Renal cortical epithelial cell (primary cell): ENCODE data around the gene CASQ1. TPM values are rescaled to one million over a fixed set of nuclear protein-coding genes. Genes with fewer than 3 reads are reported as not detected.

ENCODE experiments used
- DNase-seq: peaks from one replicate; pipeline ENCODE4 v3.0.0-alpha.2; 2011; ENCODE audit warnings: low read depth
- total RNA-seq: library from RNA; depleted of rRNA; stranded (reverse); fragments of >200 nt; gene quantifications from 2 replicates; pipeline ENCODE4 v1.2.3, GENCODE V29; 2014

CASQ1 gene
- total RNA-seq, 1 donor from 2014 or later, result not detected

DNA sequence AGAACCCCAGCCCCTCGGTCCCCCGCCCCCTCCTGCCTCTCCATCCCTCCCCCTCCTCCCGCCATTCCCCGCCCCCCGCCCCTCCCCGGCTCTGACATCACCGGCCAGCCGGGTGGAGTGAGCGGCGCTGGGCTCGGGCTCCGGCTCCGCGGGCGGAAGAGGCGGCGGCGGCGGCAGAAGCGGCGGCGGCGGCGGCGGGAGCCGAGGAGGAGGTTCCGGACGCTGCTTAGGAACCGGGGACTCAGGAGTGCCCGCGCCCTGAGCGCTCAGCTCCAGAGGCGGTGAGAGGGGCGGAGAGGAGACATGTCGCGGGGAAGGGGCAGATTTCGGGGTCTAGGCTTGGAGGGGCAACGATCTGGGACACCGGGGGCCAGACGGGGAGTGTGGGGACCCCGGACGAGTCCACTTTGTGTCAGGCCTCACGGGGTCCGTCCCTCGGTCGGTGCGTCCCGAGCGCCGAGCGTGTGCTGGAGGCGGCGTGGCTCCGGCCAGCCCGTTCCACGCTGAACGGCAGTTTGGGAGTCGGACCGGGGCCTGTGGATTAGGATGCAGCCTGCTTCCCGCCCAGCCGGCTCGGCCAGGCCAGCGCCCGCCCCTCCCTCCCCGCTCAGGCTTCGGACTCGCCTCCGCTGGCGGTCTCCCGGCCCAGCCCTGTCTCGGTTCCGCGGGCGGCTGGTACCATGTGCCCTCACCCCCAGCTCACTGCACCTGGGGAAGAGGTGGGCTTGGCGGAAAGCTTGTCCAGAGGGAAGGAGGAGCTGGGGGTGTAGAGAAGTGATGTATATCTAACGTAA is 15.1 kb downstream of the CASQ1 start, which contains the start of gene PEA15:
Gene PEA15, plus strand, starts transcription at position 143 of the 794 bp plus-strand sequence. CDS start 6,161 bp downstream, outside the sequence.
- DNase-seq, result no peak

DNA sequence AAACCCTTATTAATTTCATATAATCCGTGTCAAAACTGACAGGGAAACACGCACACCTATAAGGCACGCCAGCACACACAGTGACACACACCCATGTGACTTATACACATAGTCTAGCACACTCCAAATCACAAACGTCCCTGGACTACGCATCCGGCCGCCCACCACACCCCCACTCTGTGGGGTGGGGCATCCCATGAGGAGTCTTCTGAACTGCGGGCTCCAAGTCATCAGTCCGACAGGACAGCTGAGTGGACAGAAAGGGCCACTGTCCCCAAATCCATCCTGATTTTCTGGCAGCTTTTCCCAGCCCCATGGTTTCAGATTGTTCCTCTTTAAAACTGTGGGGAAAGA is 15.6 kb downstream of the CASQ1 start:
- DNase-seq, result peak; percentile 51

DNA sequence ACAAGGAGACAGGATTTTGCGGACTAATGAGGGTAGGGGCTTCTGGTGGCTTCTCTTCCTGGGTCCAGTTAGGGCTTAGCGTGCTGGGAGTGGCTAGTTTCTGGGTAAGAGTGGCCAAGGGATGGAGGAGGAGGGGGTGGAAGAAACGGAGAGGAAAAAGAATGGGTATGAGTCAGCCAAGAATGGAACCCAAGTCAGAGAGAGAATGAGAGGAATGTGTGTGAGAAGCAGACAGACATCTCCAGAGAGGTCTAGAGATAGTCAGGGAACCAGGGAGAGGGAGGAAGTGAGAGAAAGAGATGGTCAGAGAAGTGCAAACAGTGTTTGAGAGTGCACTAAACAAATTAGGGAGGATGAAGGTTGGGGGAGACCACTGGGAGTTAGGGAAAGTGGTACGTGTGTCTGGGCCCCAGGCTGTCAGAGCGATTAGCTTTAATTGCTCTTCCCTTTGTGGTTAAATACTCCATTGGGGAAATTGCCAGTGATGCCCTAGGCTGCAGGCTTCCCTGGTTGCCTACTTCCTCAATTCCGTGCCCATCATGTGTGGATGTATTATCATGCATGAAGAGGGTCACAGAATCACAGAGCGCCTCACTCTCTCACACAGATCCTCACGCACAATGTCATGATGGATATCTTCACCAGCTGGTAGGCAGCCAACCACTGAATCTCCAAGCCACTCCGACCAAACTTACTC is 16.2 kb downstream of the CASQ1 start:
- peak; percentile 90 for DNase-seq

DNA sequence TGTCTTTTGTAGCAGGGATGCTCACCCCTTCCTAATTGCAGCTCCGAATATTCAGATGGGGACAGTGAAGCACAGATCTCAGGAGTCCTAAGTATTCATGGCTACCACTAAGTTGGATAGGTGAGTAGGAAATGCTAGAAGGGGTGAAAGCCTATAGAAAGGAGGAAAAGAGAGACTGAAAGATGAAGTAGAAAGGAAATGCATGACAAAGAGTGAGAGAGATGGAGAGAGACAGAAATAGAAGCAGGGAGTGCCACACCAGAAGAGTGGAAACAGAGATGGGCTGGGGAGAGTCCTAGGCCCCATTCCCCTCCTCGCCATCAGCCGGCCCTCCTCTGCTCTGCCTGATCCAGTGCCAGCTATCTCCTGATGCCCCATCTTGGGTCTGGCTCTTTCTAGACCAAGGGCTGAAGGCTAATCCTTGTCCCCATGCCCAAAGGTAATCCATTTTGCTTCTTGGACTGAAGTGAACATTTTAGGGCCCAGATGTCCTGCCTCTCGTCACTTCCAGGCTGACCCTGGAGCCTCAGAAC is 16.8 kb downstream of the CASQ1 start:
- DNase-seq, result no peak

DNA sequence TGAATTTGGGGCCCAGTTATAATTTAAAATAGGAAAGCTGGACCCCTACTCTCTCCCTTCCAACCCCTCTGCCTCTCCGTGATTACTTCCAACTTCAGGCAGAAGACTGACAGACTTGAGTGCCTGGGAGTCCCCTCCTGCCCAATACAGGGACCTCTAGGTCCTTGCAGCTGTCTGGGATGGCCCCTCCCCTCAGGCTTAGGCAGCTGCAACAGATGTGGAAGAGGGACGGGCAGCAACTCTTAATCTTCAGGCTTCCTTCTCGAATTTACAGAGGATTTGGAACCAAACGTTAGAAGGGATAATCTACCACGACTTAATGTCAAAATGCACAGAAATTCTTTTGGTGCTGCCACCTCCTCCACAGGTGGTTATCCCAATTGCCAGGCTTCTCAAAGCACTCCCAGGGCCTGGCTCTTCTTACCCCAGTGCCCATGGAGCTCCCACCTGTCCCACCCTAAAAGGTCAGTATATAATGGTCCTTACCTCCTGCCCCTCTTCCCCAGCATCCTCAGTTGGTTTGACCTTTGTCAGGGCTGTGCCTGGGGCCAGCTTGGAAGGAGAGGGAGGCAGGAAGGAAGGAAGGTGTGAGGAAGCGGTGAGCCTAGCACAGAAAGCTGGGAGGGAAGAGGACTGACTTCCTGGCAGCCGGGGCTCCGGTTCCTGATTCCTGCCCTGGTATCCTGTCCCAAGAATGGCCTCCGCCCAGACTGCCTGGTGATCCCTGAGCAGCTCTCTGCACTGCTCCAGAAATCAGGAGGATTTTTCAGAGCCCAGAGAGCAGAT is 17.6 kb downstream of the CASQ1 start:
- DNase-seq, result no peak

DNA sequence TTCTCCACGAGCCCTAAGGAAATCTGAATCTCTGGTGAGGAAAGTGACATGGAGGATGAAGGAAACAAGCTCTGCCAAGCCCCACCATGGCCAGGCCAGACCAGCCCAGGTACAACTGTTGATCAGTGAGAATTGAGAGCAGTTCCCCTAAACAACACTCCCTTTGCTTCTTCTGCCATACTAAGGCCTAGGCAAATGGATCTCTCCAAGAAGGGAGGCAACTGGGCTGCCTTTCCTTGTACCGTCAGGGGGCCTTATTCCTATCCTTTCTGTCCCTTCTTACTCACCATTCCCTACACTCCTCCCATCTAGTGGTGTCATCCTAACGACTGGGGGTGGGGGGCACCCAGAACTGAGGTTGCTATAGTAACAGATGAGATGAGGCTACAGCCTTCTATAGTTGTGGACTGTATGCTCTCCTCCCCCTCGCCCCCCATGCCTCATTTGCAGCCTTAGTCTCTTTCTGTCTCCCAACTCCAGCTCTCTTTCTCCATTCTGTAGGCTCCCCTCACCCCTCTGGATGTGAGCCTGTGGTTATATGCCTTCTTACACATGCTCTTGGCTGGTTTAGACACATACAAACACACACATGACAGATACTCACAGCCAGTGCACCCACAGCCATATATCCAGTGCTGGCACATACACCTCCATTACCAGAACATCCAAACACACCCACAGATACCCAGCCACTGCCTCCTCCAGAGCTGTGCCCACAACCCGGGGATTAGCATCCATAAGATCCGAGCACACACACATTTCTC is 18.4 kb downstream of the CASQ1 start:
- no peak for DNase-seq

DNA sequence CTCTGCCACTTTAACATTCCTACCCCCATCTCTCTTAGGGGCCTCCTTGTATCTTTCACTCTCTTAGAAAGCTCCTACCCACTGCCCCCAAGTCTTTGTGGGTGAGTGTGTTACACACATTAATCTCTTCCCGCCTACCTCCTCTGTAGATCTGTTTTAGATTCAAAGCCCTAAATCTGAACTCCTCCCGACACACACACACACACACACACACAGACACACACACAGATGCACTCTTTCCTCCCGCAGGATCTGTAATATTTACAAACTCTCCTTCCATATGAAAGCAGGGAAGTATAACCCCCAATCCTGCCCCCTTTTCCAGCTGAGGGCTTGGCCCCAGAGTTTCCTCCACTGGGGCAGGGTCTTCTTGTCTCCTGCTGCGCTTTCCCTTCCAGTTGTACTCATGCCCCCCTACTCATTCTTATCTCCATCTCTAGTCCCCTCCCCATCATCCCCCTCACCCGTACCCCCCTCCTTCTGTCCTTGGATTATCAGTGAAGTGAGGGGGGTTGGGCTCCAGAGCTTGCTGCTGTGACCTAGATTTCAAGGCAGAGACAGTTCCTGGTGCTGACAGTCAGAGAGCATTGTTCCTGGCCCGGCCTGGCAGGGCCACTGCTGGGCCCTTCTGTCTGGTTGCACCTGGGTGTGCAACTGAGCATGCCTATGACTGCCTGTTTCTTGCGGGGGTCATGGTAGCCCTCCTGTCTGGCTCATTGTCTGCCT is 19.1 kb downstream of the CASQ1 start:
- no peak for DNase-seq

DNA sequence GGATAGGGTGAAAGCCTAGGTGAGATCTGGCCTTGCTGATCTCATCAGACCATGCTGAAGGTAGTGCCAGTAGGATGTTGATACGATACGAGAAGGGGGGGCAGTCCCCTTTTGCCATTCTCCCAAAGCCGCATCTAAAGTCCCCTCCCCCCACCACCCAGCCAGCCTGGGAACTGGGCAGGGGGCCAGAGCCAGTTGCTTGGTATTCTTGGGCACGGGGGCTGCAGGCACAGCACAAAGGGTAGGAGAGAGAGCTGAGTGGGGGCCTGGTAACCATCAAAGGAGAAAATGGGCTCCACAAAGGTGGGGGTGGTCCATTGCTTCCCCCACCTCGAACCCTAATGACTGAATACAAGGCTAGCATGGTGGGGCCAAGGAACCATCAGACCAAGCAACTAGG is 20.2 kb downstream of the CASQ1 start:
- DNase-seq, result no peak

DNA sequence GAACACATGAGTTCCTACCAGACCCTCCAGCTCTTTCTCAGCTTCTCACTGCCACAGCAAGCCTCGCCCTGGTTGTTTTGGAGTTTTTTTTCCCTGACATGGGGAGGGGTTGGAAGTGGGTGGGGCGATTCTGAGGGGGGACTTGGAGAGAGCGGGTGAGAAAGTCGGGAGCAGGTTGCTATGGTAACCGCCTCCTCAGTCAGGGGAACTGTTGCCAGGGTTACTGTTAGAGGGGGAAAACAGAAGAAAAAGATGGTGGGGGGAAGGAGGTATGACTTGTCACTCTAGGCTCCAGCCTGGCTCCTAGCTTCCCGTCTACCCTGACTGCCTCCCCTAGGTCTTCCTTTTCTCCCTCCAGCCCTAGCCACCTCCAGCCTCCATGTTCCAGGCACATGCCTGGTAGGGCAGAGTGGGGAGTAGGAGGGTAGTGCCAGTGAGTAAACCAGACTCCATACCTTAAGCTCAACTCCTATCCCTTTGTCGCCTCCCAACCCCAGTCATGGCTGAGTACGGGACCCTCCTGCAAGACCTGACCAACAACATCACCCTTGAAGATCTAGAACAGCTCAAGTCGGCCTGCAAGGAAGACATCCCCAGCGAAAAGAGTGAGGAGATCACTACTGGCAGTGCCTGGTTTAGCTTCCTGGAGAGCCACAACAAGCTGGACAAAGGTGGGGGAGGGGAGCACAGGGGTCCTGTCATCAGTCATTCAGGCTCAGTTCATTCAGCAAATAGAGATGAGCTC is 20.8 kb downstream of the CASQ1 start:
- no peak for DNase-seq

DNA sequence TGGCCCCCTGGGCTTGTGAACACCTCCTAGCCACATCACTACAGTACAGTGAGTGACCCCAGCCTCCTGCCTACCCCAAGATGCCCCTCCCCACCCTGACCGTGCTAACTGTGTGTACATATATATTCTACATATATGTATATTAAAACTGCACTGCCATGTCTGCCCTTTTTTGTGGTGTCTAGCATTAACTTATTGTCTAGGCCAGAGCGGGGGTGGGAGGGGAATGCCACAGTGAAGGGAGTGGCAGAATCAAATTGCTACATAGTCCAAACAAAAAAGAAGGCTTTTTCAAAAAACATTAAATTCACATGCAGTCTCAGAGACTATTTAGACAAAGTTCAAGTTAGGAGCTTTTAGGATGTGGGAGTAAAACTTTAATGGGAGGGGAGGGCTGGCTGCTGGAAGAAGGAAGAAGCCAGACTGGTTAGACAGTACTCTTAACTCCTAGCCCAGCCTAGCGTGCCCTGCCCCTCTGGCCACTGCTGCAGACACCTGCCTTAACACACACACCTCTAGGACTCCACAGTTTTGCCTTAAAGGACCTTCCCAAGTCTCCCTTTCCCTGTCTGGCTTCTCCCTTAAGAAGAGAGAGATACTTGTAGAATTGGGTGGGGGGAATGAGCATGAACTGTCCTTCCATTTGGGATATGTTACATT is 24.2 kb downstream of the CASQ1 start:
- no peak for DNase-seq

DNA sequence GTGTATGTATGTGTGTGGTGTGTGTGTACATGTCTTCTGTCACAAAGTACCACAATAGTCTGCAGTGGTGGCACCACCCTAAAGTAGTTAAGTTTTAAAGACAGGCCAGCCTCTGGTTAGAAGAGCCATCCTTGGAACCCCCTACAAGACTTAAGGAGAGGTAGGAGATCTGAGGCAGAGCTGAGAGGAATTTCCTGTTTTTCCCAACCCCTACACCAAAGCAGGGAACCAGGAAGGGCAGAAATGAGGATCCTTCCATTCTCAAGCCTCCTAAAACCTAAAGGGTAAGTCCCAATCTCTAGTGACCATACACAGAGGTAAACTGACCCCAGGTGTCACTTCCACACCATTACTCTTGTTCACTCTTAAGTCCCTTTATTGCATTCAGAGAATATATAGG is 25.9 kb downstream of the CASQ1 start:
- no peak for DNase-seq

DNA sequence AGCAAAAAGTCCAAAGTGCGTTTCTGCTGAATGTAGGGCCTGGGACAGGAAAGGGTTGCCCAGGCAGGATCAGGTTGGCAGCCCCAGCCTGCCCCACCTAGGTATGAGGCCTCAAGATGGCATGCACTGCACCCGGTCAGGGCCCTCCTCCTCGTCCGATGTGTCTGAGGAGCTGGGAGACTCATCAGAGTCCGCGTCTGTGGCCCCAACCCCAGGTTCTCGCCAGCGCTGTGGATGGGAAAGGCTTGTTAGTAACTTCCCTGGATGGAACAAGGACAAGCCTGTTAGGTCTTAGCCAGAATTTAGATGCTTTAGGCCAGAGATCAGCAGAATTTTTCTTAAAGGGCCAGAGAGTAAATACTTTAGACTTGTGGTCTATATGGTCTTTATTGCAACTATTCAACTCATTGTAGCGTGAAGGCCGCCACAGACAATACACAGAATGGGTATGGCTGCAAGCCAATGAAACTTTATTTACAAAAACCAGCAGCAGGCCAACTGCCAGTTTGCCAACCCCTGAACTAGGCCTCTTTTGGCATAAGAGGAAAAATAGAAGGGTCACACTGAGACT is 27.2 kb downstream of the CASQ1 start:
- DNase-seq, result no peak

DNA sequence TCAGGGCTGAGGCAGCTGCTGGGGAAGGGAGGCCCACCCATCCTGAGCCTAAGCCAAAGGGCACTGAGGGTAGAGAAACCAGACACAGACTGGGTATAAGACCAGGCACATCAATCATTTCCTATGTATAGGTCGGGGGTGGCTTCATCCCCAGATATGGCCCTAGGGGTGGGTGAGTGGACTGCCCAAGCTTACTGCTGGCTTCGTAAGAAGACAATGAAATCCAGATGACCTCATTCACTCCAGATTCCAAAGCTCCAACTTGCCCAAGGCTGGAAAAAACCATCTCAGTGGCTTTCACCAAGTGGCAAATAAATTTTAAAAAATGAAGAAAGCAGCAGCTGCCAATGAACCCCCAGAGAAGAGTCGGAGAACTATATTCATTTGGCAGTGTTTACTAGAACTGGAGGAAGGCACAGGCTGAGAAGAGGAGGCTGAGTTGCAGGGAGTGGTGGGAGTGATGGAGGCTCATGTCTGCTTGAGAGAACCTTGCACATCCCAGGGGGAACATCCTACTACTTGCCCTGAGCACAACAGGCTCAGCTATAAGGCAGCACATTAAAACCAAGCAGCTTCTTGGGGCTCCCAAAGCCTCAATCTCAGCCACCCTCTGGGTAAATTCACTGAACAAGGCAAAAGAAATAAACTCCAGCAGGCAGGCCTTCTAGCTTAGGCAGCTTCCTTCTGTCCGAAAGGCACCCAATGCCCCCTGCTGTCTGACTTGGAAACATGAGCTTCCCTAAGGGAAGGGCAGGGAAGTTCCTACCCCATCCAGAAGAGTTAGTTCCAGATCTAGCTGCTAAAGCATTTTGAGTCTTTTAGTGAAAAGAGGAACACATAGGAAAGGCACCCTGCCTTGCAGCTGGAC is 28.9 kb downstream of the CASQ1 start:
- DNase-seq, result peak; percentile 61

DNA sequence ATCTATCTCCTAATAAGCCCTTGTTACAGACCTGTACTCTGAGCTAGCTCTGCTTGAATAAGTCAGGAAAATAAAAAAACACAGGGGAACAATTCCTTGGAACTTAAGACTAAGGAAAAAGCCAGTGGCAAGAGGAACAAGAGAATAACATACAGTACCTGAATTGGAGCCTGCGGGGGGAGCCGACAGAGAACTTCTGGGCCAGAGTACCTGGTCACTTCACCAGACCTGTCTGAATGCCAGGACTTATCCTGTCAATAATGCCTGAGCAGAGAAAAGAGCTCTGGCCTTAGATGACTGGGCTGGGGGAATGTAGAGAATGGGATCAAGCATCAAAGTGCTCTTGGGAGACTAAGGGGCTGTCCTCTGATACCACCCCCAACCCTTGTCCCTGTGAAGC is 29.9 kb downstream of the CASQ1 start:
- no peak for DNase-seq

DNA sequence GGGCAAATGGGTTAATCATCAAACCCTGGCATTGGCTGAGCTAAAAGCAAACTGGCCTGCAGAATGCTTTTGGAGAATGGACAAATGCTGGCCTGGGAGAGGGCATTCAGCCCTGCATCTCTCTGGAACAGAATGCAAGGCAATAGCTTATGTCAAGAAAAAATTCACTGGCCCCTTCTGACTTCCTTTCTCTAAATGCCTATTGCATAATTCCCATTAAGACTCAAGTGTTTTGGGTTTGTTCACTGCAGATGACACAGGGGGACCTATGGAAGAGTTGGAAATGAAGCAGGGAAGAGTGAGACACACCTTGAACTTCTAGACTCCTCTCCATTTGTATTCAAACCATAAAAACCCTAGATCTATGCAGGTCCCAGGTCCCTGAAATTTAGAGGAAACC is 30.7 kb downstream of the CASQ1 start:
- DNase-seq, result no peak

DNA sequence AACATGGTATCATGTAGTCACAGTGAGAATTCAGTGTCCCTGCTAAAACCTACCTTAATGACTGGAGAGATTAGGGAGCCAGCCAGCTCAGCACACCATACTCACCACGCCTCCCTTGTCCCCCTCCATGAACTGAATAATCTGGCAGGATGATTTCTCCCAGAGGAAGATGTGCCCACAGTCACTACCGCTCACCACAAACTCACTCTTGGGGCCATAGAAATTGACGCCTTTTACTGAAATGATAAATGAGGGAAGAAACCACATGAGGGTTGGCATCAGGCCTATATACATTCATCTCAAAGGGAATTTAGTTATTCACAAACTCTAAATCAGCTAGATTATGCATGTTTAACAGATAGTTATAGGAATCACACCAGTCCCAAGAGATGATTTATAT is 32.2 kb downstream of the CASQ1 start:
- no peak for DNase-seq

DNA sequence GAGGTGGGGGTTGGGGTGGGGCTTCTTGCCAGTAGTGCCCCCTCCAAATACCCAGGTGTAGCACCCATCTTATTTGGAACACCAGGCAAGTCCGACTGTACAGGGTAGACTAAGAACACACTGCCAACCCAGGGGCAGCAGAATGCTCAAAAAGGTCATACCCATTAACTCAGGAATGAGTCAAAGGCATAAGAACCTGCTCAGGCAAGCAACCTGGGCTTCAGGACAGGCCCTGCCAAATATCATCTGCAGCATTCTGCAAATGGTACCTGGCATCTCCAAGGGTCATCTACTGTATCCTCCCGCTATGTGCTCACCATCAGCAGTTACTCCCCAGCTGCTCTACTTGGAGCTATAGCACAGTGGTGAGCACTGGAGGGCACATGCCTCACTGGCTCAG is 34.2 kb downstream of the CASQ1 start:
- no peak for DNase-seq

DNA sequence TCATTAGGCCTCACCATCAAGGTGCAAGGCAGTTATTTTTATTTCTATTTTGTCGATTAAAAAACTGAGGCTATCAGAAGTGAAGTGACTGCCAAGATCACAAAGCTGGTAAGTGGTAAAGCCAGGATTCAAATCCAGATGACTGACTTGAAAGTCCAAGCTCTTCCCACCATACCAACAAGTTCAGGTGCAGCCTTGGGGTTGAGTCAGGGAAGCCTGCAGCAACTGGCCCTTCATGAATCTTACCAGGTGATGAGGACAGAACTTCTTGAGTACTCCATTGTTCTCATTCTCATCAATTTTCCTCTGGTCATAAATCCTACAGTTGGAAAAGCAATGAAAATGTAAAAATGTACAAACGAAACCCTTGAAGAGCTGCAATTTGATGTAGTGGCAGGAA is 35.0 kb downstream of the CASQ1 start:
- no peak for DNase-seq
